ENCODE results near the gene SV2A.

DNA sequence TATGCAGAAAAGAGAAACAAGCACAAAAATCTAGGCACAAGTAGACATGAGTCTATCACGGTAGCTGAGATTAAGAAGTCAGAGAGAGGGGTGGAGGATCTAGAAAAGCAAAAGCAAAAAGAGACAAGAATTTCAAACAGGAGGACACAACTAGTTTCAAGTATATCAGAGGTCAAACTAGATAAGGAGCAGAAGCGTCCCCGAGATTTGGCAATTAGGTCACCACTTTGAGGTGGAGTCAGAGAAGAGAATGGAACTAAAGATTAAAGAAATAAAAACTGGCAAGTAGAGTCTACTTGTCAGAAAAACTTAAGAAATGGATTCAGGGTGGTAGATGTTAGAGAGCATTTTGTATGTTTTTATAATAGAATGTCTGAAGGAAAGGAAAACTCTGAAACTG is 7.7 kb upstream of the SV2A start:
- no peak for TF ChIP-seq HNF4A (conservative IDR thresholded peaks at IDR 0.05)
- TF ChIP-seq, protein P1, sequence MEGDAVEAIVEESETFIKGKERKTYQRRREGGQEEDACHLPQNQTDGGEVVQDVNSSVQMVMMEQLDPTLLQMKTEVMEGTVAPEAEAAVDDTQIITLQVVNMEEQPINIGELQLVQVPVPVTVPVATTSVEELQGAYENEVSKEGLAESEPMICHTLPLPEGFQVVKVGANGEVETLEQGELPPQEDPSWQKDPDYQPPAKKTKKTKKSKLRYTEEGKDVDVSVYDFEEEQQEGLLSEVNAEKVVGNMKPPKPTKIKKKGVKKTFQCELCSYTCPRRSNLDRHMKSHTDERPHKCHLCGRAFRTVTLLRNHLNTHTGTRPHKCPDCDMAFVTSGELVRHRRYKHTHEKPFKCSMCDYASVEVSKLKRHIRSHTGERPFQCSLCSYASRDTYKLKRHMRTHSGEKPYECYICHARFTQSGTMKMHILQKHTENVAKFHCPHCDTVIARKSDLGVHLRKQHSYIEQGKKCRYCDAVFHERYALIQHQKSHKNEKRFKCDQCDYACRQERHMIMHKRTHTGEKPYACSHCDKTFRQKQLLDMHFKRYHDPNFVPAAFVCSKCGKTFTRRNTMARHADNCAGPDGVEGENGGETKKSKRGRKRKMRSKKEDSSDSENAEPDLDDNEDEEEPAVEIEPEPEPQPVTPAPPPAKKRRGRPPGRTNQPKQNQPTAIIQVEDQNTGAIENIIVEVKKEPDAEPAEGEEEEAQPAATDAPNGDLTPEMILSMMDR (IDR thresholded peaks at IDR 0.05; ENCODE audit: low read depth, low read length, missing input control): no peak
- TF ChIP-seq TAF1 (conservative IDR thresholded peaks at IDR 0.05): no peak
- TF ChIP-seq, protein P2, sequence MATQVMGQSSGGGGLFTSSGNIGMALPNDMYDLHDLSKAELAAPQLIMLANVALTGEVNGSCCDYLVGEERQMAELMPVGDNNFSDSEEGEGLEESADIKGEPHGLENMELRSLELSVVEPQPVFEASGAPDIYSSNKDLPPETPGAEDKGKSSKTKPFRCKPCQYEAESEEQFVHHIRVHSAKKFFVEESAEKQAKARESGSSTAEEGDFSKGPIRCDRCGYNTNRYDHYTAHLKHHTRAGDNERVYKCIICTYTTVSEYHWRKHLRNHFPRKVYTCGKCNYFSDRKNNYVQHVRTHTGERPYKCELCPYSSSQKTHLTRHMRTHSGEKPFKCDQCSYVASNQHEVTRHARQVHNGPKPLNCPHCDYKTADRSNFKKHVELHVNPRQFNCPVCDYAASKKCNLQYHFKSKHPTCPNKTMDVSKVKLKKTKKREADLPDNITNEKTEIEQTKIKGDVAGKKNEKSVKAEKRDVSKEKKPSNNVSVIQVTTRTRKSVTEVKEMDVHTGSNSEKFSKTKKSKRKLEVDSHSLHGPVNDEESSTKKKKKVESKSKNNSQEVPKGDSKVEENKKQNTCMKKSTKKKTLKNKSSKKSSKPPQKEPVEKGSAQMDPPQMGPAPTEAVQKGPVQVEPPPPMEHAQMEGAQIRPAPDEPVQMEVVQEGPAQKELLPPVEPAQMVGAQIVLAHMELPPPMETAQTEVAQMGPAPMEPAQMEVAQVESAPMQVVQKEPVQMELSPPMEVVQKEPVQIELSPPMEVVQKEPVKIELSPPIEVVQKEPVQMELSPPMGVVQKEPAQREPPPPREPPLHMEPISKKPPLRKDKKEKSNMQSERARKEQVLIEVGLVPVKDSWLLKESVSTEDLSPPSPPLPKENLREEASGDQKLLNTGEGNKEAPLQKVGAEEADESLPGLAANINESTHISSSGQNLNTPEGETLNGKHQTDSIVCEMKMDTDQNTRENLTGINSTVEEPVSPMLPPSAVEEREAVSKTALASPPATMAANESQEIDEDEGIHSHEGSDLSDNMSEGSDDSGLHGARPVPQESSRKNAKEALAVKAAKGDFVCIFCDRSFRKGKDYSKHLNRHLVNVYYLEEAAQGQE (IDR thresholded peaks at IDR 0.05): no peak
- no peak for TF ChIP-seq JUND (IDR thresholded peaks at IDR 0.05)
- no peak for TF ChIP-seq EGR1 (IDR thresholded peaks at IDR 0.05; ENCODE audit: low read depth in 2 of 2)
- no peak for TF ChIP-seq SP1 (IDR thresholded peaks at IDR 0.05)
- no peak for TF ChIP-seq YY1 (IDR thresholded peaks at IDR 0.05)
- no peak for TF ChIP-seq RAD21 (IDR thresholded peaks at IDR 0.05)

Data from liver (tissue), 3 donors.